Coronary artery (tissue), 2 donors: ENCODE data around the gene MAPKAP1.

Experiments
- DNase-seq: peaks from one replicate; pipeline ENCODE4 v3.0.0-alpha.2; 2017; ENCODE audit warnings: low spot score
- H3K27ac ChIP-seq, 2 donors: fragments of 200-600 bp; sonication (generic); one replicate each; pipeline ENCODE4 v1.5.1; 2016 to 2019
- H3K4me3 ChIP-seq: fragments of 200-600 bp; sonication (generic); 2 replicates; pipeline ENCODE4 v1.5.1; 2016; ENCODE audit warnings: mild to moderate bottlenecking, moderate library complexity
- CTCF ChIP-seq: fragments of 200-600 bp; sonication (generic); IDR thresholded peaks from one replicate; pipeline ENCODE4 v1.5.1; 2019; ENCODE audit warnings: antibody characterized with exemption

MAPKAP1 gene

GRCh38 chr9:125687163-125687863, 19.7 kb downstream of the MAPKAP1 start:
- Histone ChIP-seq H3K4me3 (no peak overlapping the region), H3K27ac (no peak overlapping the region)
- DNase-seq: no peak
- no peak for TF ChIP-seq CTCF

DNA sequence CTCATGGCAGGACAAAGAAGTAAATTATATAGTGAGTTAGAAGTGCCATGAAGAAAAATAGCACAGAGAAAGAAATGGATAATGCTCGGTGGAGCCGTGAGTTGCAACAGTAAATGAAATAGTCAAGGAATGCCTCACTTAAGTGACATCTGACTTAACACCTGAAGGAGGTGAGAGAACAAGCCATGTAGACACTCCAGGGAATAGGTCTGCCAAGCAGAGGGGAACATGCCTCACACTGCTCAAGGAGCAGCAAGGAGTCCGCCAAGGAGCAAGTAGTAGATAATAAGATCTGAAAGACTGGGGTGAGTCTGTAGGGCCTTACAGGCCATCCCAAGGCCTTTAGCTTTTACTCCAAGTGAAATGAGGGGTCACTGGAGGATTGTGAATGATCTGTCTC, 21.8 kb downstream of the MAPKAP1 start:
- Histone ChIP-seq H3K4me3 (no peak overlapping the region), H3K27ac (no peak overlapping the region)
- no peak for DNase-seq
- no peak for TF ChIP-seq CTCF

GRCh38 chr9:125683486-125683885, 23.5 kb downstream of the MAPKAP1 start:
- Histone ChIP-seq H3K27ac (no peak overlapping the region), H3K4me3 (no peak overlapping the region)
- DNase-seq: no peak
- TF ChIP-seq CTCF: no peak

DNA sequence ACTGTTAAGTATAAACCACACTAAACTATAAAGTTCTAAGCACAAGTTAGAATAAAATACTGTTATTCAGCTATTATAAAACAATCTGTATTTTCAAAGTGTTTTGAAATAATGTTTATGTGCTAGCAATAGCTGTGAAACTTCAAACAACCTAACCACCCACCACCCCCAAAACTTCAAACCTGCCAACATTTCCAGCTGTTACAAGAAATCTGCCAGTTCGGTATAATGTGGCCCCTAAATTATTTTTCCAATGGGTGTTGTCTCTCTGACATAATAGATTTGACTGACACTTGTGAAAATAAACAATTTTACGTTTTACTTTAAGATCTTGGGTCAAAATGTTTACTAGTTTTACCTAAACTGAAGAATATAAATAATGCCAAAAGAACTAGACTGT, 24.7 kb downstream of the MAPKAP1 start:
- no peak overlapping the region for H3K4me3 ChIP-seq
- no peak for DNase-seq
- no peak for TF ChIP-seq CTCF
- no peak overlapping the region for H3K27ac ChIP-seq

DNA sequence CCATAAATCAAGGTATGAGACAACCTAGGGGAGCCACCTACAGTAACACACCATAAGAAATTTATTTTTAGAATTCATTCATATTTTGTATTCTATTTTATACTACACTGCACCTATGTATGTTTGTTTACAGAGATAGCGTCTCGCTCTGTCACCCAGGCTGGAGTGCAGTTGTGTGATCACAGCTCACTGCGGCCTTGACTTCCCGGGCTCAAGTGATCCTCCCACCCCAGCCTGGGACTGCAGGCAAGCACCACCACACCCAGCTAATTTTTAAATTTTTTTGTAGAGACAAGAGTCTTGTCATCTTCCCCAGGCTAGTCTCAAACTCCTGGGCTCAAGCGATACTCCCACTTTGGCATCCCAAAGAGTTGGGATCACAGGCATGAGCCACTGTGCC, 25.4 kb downstream of the MAPKAP1 start:
- no peak overlapping the region for H3K27ac ChIP-seq
- DNase-seq: no peak
- TF ChIP-seq CTCF: no peak
- no peak overlapping the region for H3K4me3 ChIP-seq

- DNase-seq: no peak
- no peak overlapping the region for H3K4me3 ChIP-seq
- no peak overlapping the region for H3K27ac ChIP-seq
- no peak for TF ChIP-seq CTCF
Measured at GRCh38 chr9:125681086-125681622, 25.9 kb downstream of the MAPKAP1 start.

GRCh38 chr9:125680445-125680844, 26.6 kb downstream of the MAPKAP1 start:
- no peak for DNase-seq
- no peak overlapping the region for H3K4me3 ChIP-seq
- no peak for TF ChIP-seq CTCF
- H3K27ac ChIP-seq: no peak overlapping the region
